Common myeloid progenitor, CD34-positive (primary cell): ENCODE data around the gene RAB37.

Experiments
- CTCF ChIA-PET: fragments of 350-600 bp; sonication (Branson Sonifier 250); formaldehyde crosslinking; loops from one replicate; lab custom pipeline; 2021; ENCODE audit warnings: antibody characterized with exemption; lab: Charles Lee
- POLR2A ChIA-PET: fragments of 350-600 bp; sonication (Branson Sonifier 250); formaldehyde crosslinking; loops from one replicate; lab custom pipeline; 2021; ENCODE audit warnings: antibody characterized with exemption; lab: Charles Lee
- DNase-seq, 3 donors: peaks; one replicate each; pipeline versions ENCODE4 v3.0.0 to v3.0.0-alpha.2; 2013
- H3K27ac ChIP-seq, 2 experiments: 1 replicate in 1 of 2; 2 replicates in 1 of 2; pipeline ENCODE4 v1.7.0; 2013; ENCODE audit warnings: inconsistent platforms in 2 of 2, low read length in 2 of 2, mild to moderate bottlenecking in 2 of 2, low read depth in 1 of 2, moderate library complexity in 1 of 2; ENCODE audit not compliant: severe bottlenecking in 2 of 2, insufficient read depth in 1 of 2, poor library complexity in 1 of 2
- H3K27me3 ChIP-seq, 5 experiments: replicated peaks in 2 of 5; 1 replicate in 3 of 5; 2 replicates in 2 of 5; pipeline versions ENCODE4 v1.6.1 to v1.7.0; 2013; ENCODE audit warnings: low read length in 4 of 5, mild to moderate bottlenecking in 2 of 5, moderate library complexity in 2 of 5, inconsistent platforms in 1 of 5; ENCODE audit not compliant: insufficient read depth in 5 of 5, control insufficient read depth in 4 of 5
- H3K36me3 ChIP-seq, 4 experiments: 1 replicate in 2 of 4; 2 replicates in 2 of 4; pipeline versions ENCODE4 v1.6.1 to v1.7.0; 2013; ENCODE audit warnings: low read length in 3 of 4, control low read depth in 1 of 4, mild to moderate bottlenecking in 1 of 4; ENCODE audit not compliant: control insufficient read depth in 4 of 4, insufficient read depth in 4 of 4
- H3K4me1 ChIP-seq, 4 experiments: 1 replicate in 3 of 4; 2 replicates in 1 of 4; pipeline versions ENCODE4 v1.6.1 to v1.7.1; 2013; ENCODE audit warnings: low read length in 3 of 4, mild to moderate bottlenecking in 3 of 4, control low read depth in 1 of 4, inconsistent platforms in 1 of 4, moderate library complexity in 1 of 4; ENCODE audit not compliant: control insufficient read depth in 4 of 4, insufficient read depth in 4 of 4; ENCODE audit errors: control extremely low read depth in 1 of 4
- H3K4me3 ChIP-seq, 7 experiments: 1 replicate in 4 of 7; 2 replicates in 3 of 7; pipeline versions ENCODE4 v1.5.1 to v1.7.0; 2013; ENCODE audit warnings: mild to moderate bottlenecking in 7 of 7, low read length in 6 of 7, moderate library complexity in 6 of 7, inconsistent platforms in 2 of 7, low read depth in 2 of 7, control low read depth in 1 of 7; ENCODE audit not compliant: insufficient read depth in 4 of 7, control insufficient read depth in 1 of 7; ENCODE audit errors: extremely low read depth in 1 of 7
- H3K9me3 ChIP-seq, 5 experiments: 1 replicate in 4 of 5; 2 replicates in 1 of 5; pipeline versions ENCODE4 v1.6.1 to v1.7.1; 2013; ENCODE audit warnings: low read length in 4 of 5, mild to moderate bottlenecking in 2 of 5, inconsistent platforms in 1 of 5, low read depth in 1 of 5, moderate library complexity in 1 of 5; ENCODE audit not compliant: control insufficient read depth in 4 of 5, insufficient read depth in 2 of 5; ENCODE audit errors: control extremely low read depth in 1 of 5
- WGBS: methylation state at CpG from one replicate; pipeline ENCODE4 v1.1.5; 2013; ENCODE audit not compliant: insufficient coverage; 5-methylcytosine and 5-hydroxymethylcytosine counted together

Gene RAB37

DNA sequence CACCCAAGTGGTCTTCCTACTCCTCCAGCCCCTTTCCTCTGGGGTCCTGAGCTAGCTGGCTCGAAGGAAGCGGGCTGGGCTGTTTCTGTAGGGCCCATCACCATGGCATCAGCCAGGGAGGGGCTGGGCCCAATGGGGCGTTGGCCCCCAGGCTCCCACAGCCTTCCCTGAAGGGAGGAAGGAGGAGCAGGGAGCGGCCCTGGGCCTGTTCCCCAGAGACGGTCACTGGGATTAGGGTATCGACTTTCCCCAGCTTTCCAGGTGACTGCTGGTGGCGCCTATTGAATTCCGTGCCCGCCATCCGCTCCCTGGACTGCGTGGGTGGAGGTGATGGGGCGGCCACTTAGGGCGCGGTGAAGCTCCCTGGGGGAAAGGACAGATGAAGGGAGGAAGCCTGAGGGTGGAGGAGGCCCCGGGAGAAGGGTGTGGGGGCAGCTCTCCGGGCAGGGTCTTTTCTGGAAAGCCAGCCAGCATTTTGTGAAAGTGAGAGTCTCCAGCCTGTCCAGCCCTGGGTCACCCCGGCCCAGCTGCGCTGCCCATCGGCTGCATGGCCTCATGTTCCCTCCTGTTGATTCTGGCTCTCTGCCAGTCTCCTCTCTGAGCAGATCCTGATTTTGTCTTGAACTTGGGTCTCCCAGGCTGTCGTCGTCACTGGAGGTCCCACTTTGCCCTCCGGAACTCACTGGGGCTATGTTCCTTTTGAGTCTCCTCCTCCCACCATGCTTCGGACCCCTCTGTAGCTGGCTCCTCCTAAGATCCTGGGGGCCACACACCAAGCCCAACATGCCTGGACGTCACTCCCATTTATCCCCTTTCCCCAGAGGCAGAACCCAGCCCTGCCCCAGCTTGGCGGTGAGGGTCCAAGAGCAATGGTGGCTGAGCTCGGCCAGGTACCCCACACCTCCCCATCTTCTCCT lies 21.1 kb downstream of the RAB37 start:
- peak overlapping the region in 1 of 2 experiments; percentile 76 for H3K27ac ChIP-seq

DNA sequence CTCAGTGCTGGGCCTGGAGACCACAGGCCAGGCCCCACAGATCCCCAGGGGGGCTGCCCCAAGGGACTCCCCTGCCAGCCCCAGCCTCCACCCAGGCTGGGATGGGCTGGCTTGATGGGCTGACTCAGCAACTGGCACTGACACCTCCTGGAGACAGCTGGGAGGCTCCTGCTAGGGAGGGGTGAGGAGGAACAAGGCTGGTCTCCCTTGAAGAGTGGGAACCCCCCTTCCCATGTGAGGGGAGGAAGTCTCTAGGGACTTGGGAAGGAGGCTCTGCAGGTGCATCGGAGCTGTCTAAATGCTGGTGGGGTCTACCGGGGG lies 21.8 kb downstream of the RAB37 start:
- Histone ChIP-seq H3K4me3 (peak overlapping the region in 5 of 7 experiments; percentile 40 to 65 (median 45)), H3K27ac (peak overlapping the region in 1 of 2 experiments; percentile 76), H3K27me3 (no peaks in the 10 kb centered on the region), H3K36me3 (peaks cover 0 to 33% (median 13%) of the 10 kb centered on the region in 4 experiments), H3K9me3 (no peaks in the 10 kb centered on the region), H3K4me1 (peaks cover 8 to 80% (median 67%) of the 10 kb centered on the region in 4 experiments)
- DNase-seq, result peak; percentile 52 to 82 (median 81)
- 0% methylated on average over 1 of the region's 2 CpGs for WGBS
- CTCF ChIA-PET, result interaction anchor here (1.1 to 11.0 kb wide), 14 partner anchors 8 to 200 kb away, joined by 3 to 175 read pairs (median 15); partner anchors contain the start of genes NAT9, NHERF1 and RAB37
- POLR2A ChIA-PET, result interaction anchor here (0.6 to 6.0 kb wide), 10 partner anchors 9 to 101 kb away, joined by 3 to 71 read pairs (median 5); partner anchors contain the start of genes NAT9, NHERF1 and RAB37

More for the DNA sequence above, 21.1 kb downstream of the RAB37 start:
- H3K4me1 ChIP-seq, result peaks cover 8 to 79% (median 68%) of the 10 kb centered on the region in 4 experiments
- H3K27me3 ChIP-seq, result no peaks in the 10 kb centered on the region
- H3K4me3 ChIP-seq, result peak overlapping the region in 5 of 7 experiments; percentile 40 to 65 (median 45)
- CTCF ChIA-PET, result interaction anchor here (0.7 to 11.0 kb wide), 10 partner anchors 8 to 101 kb away, joined by 3 to 175 read pairs (median 15); partner anchors contain the start of genes NAT9, NHERF1 and RAB37
- POLR2A ChIA-PET, result interaction anchor here (0.9 to 6.0 kb wide), 3 partner anchors 9 to 24 kb away, joined by 3 to 71 read pairs (median 25); partner anchors contain the start of genes NHERF1 and RAB37
- peaks cover 0 to 29% (median 10%) of the 10 kb centered on the region in 4 experiments for H3K36me3 ChIP-seq
- no peak for DNase-seq
- H3K9me3 ChIP-seq, result no peaks in the 10 kb centered on the region
- 38% methylated on average over 21 of the region's 26 CpGs for WGBS

DNA sequence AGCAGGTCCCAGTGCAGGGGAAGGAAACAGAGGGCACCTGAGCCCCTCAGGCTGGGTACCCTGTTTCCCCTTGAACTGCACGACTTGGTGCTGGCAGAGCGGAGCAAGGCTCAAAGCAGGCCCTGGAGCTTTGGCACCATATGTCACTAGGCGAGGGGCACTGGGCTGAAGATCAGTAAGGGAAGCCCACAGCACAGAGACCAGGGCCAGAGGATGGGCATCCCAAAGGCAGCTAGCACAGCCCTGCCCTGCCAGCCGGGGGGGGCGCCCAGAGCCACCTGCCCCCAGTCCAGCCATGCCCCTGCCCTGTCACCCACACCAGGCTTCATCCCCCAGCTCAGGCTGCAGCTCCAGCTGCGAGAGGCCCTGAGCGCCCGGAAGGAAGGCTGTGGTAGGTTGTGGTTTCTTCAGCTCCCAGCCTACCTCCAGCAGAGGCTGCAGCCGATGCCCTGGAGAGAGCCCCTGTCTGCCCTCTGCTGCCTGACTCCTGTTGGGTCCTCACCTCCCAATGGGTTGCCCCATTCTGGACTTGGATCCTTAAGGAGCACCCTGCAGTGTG lies 22.3 kb downstream of the RAB37 start:
- POLR2A ChIA-PET, result interaction anchor here (0.6 to 6.0 kb wide), 11 partner anchors 9 to 102 kb away, joined by 3 to 71 read pairs (median 6); partner anchors contain the start of genes NAT9, NHERF1 and RAB37
- WGBS, result 0% methylated on average over 4 of the region's 9 CpGs
- H3K4me3 ChIP-seq, result peak overlapping the region in 6 of 7 experiments; percentile 2 to 65 (median 44)
- H3K4me1 ChIP-seq, result peaks cover 8 to 76% (median 66%) of the 10 kb centered on the region in 4 experiments
- H3K27ac ChIP-seq, result peak overlapping the region; percentile 5 to 76
- DNase-seq, result peak; percentile 83 to 94 (median 93)
- H3K27me3 ChIP-seq, result no peaks in the 10 kb centered on the region
- CTCF ChIA-PET, result interaction anchor here (1.0 to 11.0 kb wide), 17 partner anchors 9 to 199 kb away, joined by 3 to 175 read pairs (median 10); partner anchors contain the start of genes NAT9, NHERF1 and RAB37
- H3K36me3 ChIP-seq, result peaks cover 0 to 38% (median 15%) of the 10 kb centered on the region in 4 experiments
- no peaks in the 10 kb centered on the region for H3K9me3 ChIP-seq

DNA sequence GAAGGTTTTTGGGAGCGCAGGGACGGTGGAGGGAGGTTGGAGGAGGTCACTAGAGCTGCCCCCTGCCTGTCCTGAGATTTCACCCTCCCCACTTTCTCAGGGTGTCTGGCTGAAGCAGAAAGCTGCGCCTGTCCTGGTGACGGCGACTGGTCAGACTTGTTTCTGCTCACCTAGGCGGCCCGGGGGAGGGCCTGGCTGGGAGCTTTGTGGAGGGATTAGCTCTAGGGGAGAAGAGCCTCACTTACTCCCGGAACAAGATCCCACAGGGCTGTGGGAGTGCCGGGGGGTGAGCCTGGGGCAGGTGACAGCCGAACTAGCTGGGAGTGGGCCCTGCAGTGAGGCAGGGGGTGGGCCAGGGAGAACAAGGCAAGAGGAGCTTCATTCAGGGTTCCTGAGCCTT lies 22.9 kb downstream of the RAB37 start:
- Histone ChIP-seq H3K4me3 (peak overlapping the region in 6 of 7 experiments; percentile 2 to 65 (median 44)), H3K36me3 (peaks cover 4 to 41% (median 18%) of the 10 kb centered on the region in 4 experiments), H3K4me1 (peaks cover 8 to 72% (median 64%) of the 10 kb centered on the region in 4 experiments), H3K9me3 (no peaks in the 10 kb centered on the region), H3K27me3 (no peaks in the 10 kb centered on the region), H3K27ac (peak overlapping the region; percentile 5 to 76)
- 38% methylated on average over 9 of the region's 10 CpGs for WGBS
- ChIA-PET CTCF (interaction anchor here (1.0 to 11.0 kb wide), 17 partner anchors 8 to 198 kb away, joined by 3 to 175 read pairs (median 10); partner anchors contain the start of genes NAT9, NHERF1 and RAB37), POLR2A (interaction anchor here (0.6 to 6.0 kb wide), 11 partner anchors 8 to 102 kb away, joined by 3 to 71 read pairs (median 6); partner anchors contain the start of genes NAT9, NHERF1 and RAB37)
- no peak for DNase-seq

DNA sequence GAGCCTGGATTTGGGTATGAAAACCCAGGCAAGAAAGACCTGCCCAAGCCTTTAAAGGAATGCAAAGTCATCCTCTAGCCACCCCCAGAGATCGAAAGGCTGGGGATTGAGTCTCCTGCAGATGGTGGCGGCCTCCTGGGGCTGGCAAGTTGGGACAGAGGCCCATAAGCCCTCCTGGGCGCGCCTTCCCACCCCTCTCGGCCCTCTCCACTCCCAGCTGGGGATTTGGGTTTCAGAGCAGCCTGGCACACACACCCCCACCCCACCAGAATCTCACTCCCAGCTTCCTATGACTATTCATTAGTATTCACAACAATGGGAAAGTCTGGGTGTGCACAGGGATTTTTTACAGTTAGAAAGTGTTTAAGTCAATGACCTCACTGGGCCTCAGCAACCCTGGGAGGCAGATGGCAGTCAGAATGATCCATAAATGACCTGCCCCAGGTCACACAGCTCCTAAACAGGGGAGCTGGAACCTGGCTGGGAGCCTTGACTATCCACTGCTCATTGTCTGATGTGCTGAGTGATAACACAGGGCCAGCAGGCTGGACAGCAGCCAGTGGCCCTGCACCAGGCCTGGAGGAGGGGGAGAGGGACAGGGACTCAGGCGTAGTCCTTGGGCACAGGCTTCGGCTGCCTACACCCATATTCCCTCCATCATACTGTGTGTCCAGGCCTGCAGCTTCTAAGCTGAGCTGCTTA lies 23.5 kb downstream of the RAB37 start:
- H3K36me3 ChIP-seq, result peaks cover 4 to 39% (median 19%) of the 10 kb centered on the region in 4 experiments
- no peaks in the 10 kb centered on the region for H3K27me3 ChIP-seq
- CTCF ChIA-PET, result interaction anchor here (1.0 to 11.0 kb wide), 18 partner anchors 7 to 198 kb away, joined by 3 to 175 read pairs (median 8); partner anchors contain the start of genes NAT9, NHERF1 and RAB37
- peak overlapping the region in 5 of 7 experiments; percentile 26 to 65 (median 45) for H3K4me3 ChIP-seq
- POLR2A ChIA-PET, result interaction anchor here (0.6 to 6.0 kb wide), 6 partner anchors 9 to 48 kb away, joined by 3 to 71 read pairs (median 10); partner anchors contain the start of genes NHERF1 and RAB37
- WGBS, result 35% methylated on average over 4 of the region's 7 CpGs
- DNase-seq, result peak in 2 of 3 donors; percentile 46 to 50
- H3K27ac ChIP-seq, result peak overlapping the region; percentile 5 to 76
- no peaks in the 10 kb centered on the region for H3K9me3 ChIP-seq
- H3K4me1 ChIP-seq, result peaks cover 8 to 66% (median 60%) of the 10 kb centered on the region in 4 experiments

DNA sequence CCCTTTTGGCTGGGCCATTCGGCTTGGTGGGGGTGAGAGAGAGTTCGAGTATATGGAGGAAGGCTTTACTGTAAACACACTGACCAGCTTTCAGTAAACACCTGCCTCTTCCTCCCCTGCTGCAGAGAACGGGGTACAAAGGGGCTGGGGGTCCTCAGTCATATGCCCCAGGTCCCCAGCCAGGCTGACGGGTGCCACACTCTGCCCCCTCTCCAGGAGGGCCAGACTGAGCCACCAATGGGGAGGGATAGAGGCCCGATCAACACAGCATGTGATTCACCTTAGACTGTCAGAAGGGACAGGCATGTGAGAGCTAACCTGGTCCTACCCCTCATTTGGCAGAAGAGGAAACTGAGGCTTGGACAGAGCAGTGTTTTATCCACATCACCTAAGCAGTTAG lies 24.4 kb downstream of the RAB37 start:
- H3K27me3 ChIP-seq, result no peaks in the 10 kb centered on the region
- no peaks in the 10 kb centered on the region for H3K9me3 ChIP-seq
- H3K4me3 ChIP-seq, result no peak overlapping the region
- no peak overlapping the region for H3K27ac ChIP-seq
- POLR2A ChIA-PET, result interaction anchor here (6.0 kb wide), 1 partner anchor 12 kb away, joined by 71 read pairs; the partner anchor contains the start of gene NHERF1
- CTCF ChIA-PET, result interaction anchor here (1.5 to 11.0 kb wide), 8 partner anchors 11 to 105 kb away, joined by 3 to 175 read pairs (median 12); partner anchors contain the start of genes NAT9, NHERF1 and RAB37
- H3K4me1 ChIP-seq, result peaks cover 8 to 58% (median 53%) of the 10 kb centered on the region in 4 experiments
- no peak for DNase-seq
- 97% methylated on average over 3 of the region's 5 CpGs for WGBS
- peaks cover 4 to 45% (median 22%) of the 10 kb centered on the region in 4 experiments for H3K36me3 ChIP-seq
